Gastroesophageal sphincter (tissue), 4 donors: Measurements from ENCODE around the gene STK24. TPM values are rescaled to one million over a fixed set of nuclear protein-coding genes. Genes with fewer than 3 reads are reported as not detected.
A peak's percentile ranks its signal among the peaks of the same experiment; 100 is the strongest.

Source experiments
- ATAC-seq: fragments of 150-250 bp; one replicate; pipeline ENCODE4 v1.9.1; 2016; ENCODE audit warnings: mild to moderate bottlenecking, moderate library complexity
- H3K27ac ChIP-seq, 4 donors: fragments of 200-600 bp; sonication (generic) in 3 of 4; 1 replicate in 3 of 4; 2 replicates in 1 of 4; pipeline ENCODE4 v1.5.1; 2016 to 2019
- H3K27me3 ChIP-seq: fragments of 200-600 bp; sonication (generic); one replicate; pipeline ENCODE4 v1.5.1; 2019
- H3K36me3 ChIP-seq, 2 donors: fragments of 200-600 bp; sonication (generic); one replicate each; pipeline ENCODE4 v1.5.1; 2019; ENCODE audit warnings: control low read depth in 1 of 2
- H3K4me1 ChIP-seq, 3 donors: fragments of 200-600 bp; sonication (generic); 1 replicate in 2 of 3; 2 replicates in 1 of 3; pipeline ENCODE4 v1.5.1; 2016 to 2019; ENCODE audit warnings: control low read depth in 2 of 3
- H3K4me3 ChIP-seq, 2 donors: fragments of 200-600 bp; sonication (generic); one replicate each; pipeline ENCODE4 v1.5.1; 2019; ENCODE audit warnings: mild to moderate bottlenecking in 1 of 2, moderate library complexity in 1 of 2
- H3K9me3 ChIP-seq, 3 donors: fragments of 200-600 bp; sonication (generic); one replicate each; pipeline ENCODE4 v1.5.1; 2017 to 2019; ENCODE audit warnings: control low read depth in 2 of 3
- CTCF ChIP-seq, 4 experiments: fragments of 200-600 bp in 2 of 4; fragments of 450-650 bp in 2 of 4; sonication (generic) in 1 of 4; IDR thresholded peaks; one replicate each; pipeline ENCODE4 v1.5.1; 2017 to 2019; ENCODE audit warnings: antibody characterized with exemption in 4 of 4, mild to moderate bottlenecking in 2 of 4, moderate library complexity in 2 of 4
- EP300 ChIP-seq: sonication (generic); formaldehyde crosslinking; IDR thresholded peaks from one replicate; pipeline ENCODE4 v1.6.1; 2017; ENCODE audit warnings: antibody characterized with exemption, mild to moderate bottlenecking
- POLR2A ChIP-seq, 2 donors: fragments of 450-650 bp; IDR thresholded peaks; one replicate each; pipeline ENCODE4 v1.6.1; 2017; ENCODE audit warnings: antibody characterized with exemption in 2 of 2, mild to moderate bottlenecking in 2 of 2, moderate library complexity in 1 of 2
- POLR2AphosphoS5 ChIP-seq: sonication (generic); formaldehyde crosslinking; IDR thresholded peaks from one replicate; pipeline ENCODE4 v1.6.1; 2017; ENCODE audit warnings: antibody characterized with exemption
- WGBS, 2 donors: methylation state at CpG; one replicate each; pipeline ENCODE4 v1.1.5; 2018; ENCODE audit warnings: low coverage in 1 of 2; 5-methylcytosine and 5-hydroxymethylcytosine counted together
- total RNA-seq, 4 donors: library from RNA; depleted of rRNA; stranded (reverse); fragments of >200 nt; gene quantifications; one replicate each; pipeline ENCODE4 v1.1.0, GENCODE V29; 2016

The STK24 gene
- total RNA-seq, 4 donors from 2014 or later, result 60.2 to 157 (median 102) TPM

DNA sequence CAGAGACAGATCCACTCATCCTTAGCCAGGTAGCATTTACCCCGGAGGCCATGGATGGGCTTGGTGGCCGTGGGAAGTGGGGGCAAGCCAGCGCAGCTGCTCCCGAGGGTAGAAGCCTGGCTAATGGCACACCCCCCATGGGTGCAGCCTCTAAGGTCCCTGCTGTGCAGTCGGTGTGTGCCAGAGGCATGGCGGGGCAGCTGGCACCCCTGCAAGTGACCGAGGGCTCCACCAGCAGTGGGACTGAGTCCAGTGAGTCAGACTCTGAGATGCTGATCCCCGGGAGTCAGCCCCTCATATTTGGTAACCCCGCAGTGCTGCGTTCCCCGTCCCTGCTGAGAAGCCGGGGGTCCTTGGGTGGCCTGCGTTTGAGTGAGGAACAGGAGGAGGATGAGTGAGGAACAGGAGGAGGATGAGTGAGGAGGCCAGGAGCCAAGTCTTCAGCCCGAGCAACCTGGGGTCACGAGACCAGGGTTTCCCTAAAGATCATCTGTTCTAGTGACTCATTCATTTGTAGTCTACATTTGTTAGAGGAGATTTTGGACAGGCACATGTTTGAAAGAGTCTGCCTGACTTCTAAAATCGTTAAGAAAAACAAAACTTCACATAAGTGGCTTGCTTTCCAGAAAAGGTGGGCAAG lies 180.7 kb downstream of the STK24 start:
- H3K4me3 ChIP-seq, result no peak overlapping the region
- WGBS, 2 donors, result 73 to 80% methylated on average over 1 to 2 of the region's 16 CpGs
- no peak overlapping the region for H3K27ac ChIP-seq
- H3K9me3 ChIP-seq, result no peaks in the 10 kb centered on the region
- no peak for TF ChIP-seq POLR2A (IDR thresholded peaks at IDR 0.05)
- TF ChIP-seq POLR2AphosphoS5, result no peak
- TF ChIP-seq EP300, result no peak
- TF ChIP-seq CTCF (IDR thresholded peaks at IDR 0.05), result no peak
- peaks cover 0 to 38% of the 10 kb centered on the region in 2 donors for H3K36me3 ChIP-seq
- ATAC-seq, result peak; percentile 19
- no peaks in the 10 kb centered on the region for H3K4me1 ChIP-seq
- H3K27me3 ChIP-seq, result no peaks in the 10 kb centered on the region

Other genes starting within 250 kb of the STK24 start
- gene SLC15A1, start 175.6 kb upstream of the STK24 start, total RNA-seq, result under 1 TPM in 1 of 4 donors, not detected in 3; 0.57 TPM